HL-60 (cell line): ENCODE data around the gene MSL1.

ENCODE experiments used
- POLR2AphosphoS5 ChIP-seq: IDR thresholded peaks from 2 replicates; pipeline ENCODE4 v1.6.1; 2012; ENCODE audit warnings: low read depth
- TF ChIP-seq, protein P1 (sequence below): IDR thresholded peaks from one replicate; pipeline ENCODE4 v1.5.1; 2011; ENCODE audit warnings: low read length, control low read depth, inconsistent platforms; ENCODE audit not compliant: insufficient read depth
- TF ChIP-seq, protein P2 (sequence below): IDR thresholded peaks from 2 replicates; pipeline ENCODE4 v1.6.1; 2012; ENCODE audit warnings: low read depth; ENCODE audit not compliant: insufficient replicate concordance

DNA sequence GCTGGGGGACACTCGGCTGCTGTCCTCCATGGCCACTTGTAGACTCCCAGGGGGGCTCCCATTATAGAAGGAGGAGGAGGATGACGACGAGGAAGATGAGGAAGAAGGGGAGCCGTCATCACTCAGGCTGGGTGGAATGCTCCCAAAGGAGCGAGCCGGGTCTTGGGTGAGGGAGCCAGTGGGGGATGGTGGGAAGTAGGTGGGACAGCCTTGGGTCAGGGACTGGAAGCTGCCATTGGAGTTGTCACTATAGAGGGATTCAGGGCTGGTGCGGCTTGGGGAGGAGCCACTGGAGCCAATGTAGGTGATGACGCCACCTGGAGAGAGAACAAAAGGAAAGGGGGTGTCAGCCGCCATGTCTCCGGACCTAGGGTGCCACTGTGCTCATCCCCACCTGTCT lies 24.7 kb upstream of the MSL1 start:
- TF ChIP-seq, protein P1, sequence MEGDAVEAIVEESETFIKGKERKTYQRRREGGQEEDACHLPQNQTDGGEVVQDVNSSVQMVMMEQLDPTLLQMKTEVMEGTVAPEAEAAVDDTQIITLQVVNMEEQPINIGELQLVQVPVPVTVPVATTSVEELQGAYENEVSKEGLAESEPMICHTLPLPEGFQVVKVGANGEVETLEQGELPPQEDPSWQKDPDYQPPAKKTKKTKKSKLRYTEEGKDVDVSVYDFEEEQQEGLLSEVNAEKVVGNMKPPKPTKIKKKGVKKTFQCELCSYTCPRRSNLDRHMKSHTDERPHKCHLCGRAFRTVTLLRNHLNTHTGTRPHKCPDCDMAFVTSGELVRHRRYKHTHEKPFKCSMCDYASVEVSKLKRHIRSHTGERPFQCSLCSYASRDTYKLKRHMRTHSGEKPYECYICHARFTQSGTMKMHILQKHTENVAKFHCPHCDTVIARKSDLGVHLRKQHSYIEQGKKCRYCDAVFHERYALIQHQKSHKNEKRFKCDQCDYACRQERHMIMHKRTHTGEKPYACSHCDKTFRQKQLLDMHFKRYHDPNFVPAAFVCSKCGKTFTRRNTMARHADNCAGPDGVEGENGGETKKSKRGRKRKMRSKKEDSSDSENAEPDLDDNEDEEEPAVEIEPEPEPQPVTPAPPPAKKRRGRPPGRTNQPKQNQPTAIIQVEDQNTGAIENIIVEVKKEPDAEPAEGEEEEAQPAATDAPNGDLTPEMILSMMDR = no peak
- TF ChIP-seq POLR2AphosphoS5 = no peak
- TF ChIP-seq, protein P2, sequence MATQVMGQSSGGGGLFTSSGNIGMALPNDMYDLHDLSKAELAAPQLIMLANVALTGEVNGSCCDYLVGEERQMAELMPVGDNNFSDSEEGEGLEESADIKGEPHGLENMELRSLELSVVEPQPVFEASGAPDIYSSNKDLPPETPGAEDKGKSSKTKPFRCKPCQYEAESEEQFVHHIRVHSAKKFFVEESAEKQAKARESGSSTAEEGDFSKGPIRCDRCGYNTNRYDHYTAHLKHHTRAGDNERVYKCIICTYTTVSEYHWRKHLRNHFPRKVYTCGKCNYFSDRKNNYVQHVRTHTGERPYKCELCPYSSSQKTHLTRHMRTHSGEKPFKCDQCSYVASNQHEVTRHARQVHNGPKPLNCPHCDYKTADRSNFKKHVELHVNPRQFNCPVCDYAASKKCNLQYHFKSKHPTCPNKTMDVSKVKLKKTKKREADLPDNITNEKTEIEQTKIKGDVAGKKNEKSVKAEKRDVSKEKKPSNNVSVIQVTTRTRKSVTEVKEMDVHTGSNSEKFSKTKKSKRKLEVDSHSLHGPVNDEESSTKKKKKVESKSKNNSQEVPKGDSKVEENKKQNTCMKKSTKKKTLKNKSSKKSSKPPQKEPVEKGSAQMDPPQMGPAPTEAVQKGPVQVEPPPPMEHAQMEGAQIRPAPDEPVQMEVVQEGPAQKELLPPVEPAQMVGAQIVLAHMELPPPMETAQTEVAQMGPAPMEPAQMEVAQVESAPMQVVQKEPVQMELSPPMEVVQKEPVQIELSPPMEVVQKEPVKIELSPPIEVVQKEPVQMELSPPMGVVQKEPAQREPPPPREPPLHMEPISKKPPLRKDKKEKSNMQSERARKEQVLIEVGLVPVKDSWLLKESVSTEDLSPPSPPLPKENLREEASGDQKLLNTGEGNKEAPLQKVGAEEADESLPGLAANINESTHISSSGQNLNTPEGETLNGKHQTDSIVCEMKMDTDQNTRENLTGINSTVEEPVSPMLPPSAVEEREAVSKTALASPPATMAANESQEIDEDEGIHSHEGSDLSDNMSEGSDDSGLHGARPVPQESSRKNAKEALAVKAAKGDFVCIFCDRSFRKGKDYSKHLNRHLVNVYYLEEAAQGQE = no peak
